ENCODE data around the gene PLXNC1. TPM values are rescaled to one million over a fixed set of nuclear protein-coding genes. Genes with fewer than 3 reads are reported as not detected.

The PLXNC1 gene
- total RNA-seq, 6 experiments from 2014 or later: 0.18 to 0.40 (median 0.22) TPM

GRCh38 chr12:94146166-94146936, 2.0 kb upstream of the PLXNC1 start:
- peaks cover 46% of the 10 kb centered on the region for H3K27me3 Mint-ChIP-seq (ENCODE audit: insufficient read depth)
- no peaks in the 10 kb centered on the region for H3K36me3 Mint-ChIP-seq (ENCODE audit: low read depth)
- no peak overlapping the region for H3K27ac Mint-ChIP-seq
- DNase-seq: no peak
- no peak overlapping the region for H3K4me3 Mint-ChIP-seq
- H3K4me1 Mint-ChIP-seq (ENCODE audit: low read depth): peaks cover 7% of the 10 kb centered on the region
- H3K9me3 Mint-ChIP-seq: no peaks in the 10 kb centered on the region
- TF ChIP-seq, protein P1, sequence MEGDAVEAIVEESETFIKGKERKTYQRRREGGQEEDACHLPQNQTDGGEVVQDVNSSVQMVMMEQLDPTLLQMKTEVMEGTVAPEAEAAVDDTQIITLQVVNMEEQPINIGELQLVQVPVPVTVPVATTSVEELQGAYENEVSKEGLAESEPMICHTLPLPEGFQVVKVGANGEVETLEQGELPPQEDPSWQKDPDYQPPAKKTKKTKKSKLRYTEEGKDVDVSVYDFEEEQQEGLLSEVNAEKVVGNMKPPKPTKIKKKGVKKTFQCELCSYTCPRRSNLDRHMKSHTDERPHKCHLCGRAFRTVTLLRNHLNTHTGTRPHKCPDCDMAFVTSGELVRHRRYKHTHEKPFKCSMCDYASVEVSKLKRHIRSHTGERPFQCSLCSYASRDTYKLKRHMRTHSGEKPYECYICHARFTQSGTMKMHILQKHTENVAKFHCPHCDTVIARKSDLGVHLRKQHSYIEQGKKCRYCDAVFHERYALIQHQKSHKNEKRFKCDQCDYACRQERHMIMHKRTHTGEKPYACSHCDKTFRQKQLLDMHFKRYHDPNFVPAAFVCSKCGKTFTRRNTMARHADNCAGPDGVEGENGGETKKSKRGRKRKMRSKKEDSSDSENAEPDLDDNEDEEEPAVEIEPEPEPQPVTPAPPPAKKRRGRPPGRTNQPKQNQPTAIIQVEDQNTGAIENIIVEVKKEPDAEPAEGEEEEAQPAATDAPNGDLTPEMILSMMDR (IDR thresholded peaks at IDR 0.05): no peak

GRCh38 chr12:94147387-94147990, 888 bp upstream of the PLXNC1 start:
- H3K36me3 Mint-ChIP-seq (ENCODE audit: low read depth): no peaks in the 10 kb centered on the region
- H3K4me1 Mint-ChIP-seq (ENCODE audit: low read depth): peaks cover 7% of the 10 kb centered on the region
- no peaks in the 10 kb centered on the region for H3K9me3 Mint-ChIP-seq
- DNase-seq: no peak
- H3K27ac Mint-ChIP-seq: no peak overlapping the region
- H3K27me3 Mint-ChIP-seq (ENCODE audit: insufficient read depth): peaks cover 51% of the 10 kb centered on the region
- peak overlapping the region; percentile 24 for H3K4me3 Mint-ChIP-seq
- TF ChIP-seq, protein P1 (IDR thresholded peaks at IDR 0.05): no peak

GRCh38 chr12:94148739-94149118, 352 bp downstream of the PLXNC1 start:
- Mint-ChIP-seq H3K27me3 (ENCODE audit: insufficient read depth) (peaks cover 44% of the 10 kb centered on the region), H3K4me3 (no peak overlapping the region), H3K4me1 (ENCODE audit: low read depth) (peaks cover 7% of the 10 kb centered on the region), H3K27ac (no peak overlapping the region), H3K9me3 (no peaks in the 10 kb centered on the region), H3K36me3 (ENCODE audit: low read depth) (no peaks in the 10 kb centered on the region)
- no peak for DNase-seq
- TF ChIP-seq, protein P1 (IDR thresholded peaks at IDR 0.05): no peak

- Mint-ChIP-seq H3K36me3 (ENCODE audit: low read depth) (no peaks in the 10 kb centered on the region), H3K27me3 (ENCODE audit: insufficient read depth) (peaks cover 44% of the 10 kb centered on the region), H3K27ac (no peak overlapping the region), H3K4me1 (ENCODE audit: low read depth) (peaks cover 7% of the 10 kb centered on the region), H3K9me3 (no peaks in the 10 kb centered on the region), H3K4me3 (no peak overlapping the region)
- TF ChIP-seq, protein P1 (IDR thresholded peaks at IDR 0.05): peak; percentile 46
- no peak for DNase-seq
These were observed 873 bp downstream of the PLXNC1 start for GRCh38 chr12:94149119-94149780.

DNA sequence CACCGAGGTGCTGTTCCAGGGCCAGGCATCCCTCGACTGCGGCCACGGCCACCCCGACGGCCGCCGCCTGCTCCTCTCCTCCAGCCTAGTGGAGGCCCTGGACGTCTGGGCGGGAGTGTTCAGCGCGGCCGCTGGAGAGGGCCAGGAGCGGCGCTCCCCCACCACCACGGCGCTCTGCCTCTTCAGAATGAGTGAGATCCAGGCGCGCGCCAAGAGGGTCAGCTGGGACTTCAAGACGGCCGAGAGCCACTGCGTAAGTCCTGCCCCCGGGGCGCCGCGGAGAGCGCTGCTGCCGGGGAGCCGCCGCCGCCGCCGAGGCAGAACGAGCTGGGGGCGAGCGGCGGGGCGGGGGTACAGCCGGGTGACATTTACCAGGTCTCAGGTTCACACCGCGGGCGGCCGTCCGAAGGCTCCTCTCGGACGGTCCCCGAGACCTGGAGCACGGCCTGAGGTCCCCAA, 1.4 kb downstream of the PLXNC1 start:
- H3K4me1 Mint-ChIP-seq (ENCODE audit: low read depth): peaks cover 7% of the 10 kb centered on the region
- no peak for DNase-seq
- H3K9me3 Mint-ChIP-seq: no peaks in the 10 kb centered on the region
- no peaks in the 10 kb centered on the region for H3K36me3 Mint-ChIP-seq (ENCODE audit: low read depth)
- no peak overlapping the region; the same call in 1 of the 2 replicates for H3K4me3 Mint-ChIP-seq
- TF ChIP-seq, protein P1 (IDR thresholded peaks at IDR 0.05): no peak
- no peak overlapping the region for H3K27ac Mint-ChIP-seq
- peaks cover 44% of the 10 kb centered on the region for H3K27me3 Mint-ChIP-seq (ENCODE audit: insufficient read depth)
